ENCODE results near the gene RAB43. TPM values are rescaled to one million over a fixed set of nuclear protein-coding genes. Genes with fewer than 3 reads are reported as not detected.
A peak's percentile ranks its signal among the peaks of the same experiment; 100 is the strongest.

The RAB43 gene
- total RNA-seq, 4 donors from 2014 or later, result 4.8 to 13.2 (median 8.6) TPM

- Histone ChIP-seq H3K36me3 (peaks cover 0 to 3% (median 0%) of the 10 kb centered on the region in 3 donors), H3K27ac (peak overlapping the region; percentile 74 to 97 (median 86)), H3K9me3 (no peaks in the 10 kb centered on the region), H3K27me3 (no peaks in the 10 kb centered on the region), H3K4me1 (peaks cover 0 to 52% (median 22%) of the 10 kb centered on the region in 4 donors), H3K4me3 (peak overlapping the region; percentile 72 to 87 (median 80))
- peak; percentile 70 to 79 for DNase-seq (ENCODE audit: low spot score in 2 of 2)
- 1% methylated on average over 18 of the region's 18 CpGs for WGBS, 2 donors
- TF ChIP-seq POLR2A (IDR thresholded peaks at IDR 0.05), result peak; percentile 33 to 39
- TF ChIP-seq CTCF (IDR thresholded peaks at IDR 0.05), result peak; percentile 10 to 55 (median 23)
- peak in 1 of 2 donors; percentile 48 for TF ChIP-seq EP300 (IDR thresholded peaks at IDR 0.05)
Measured at GRCh38 chr3:129120254-129121004, 1.2 kb downstream of the RAB43 start.

GRCh38 chr3:129119365-129120100 lies 2.1 kb downstream of the RAB43 start:
- H3K36me3 ChIP-seq, result peaks cover 0 to 7% (median 0%) of the 10 kb centered on the region in 3 donors
- peaks cover 0 to 52% (median 22%) of the 10 kb centered on the region in 4 donors for H3K4me1 ChIP-seq
- WGBS, 2 donors, result 46 to 48% methylated on average over 13 of the region's 13 CpGs
- no peak for DNase-seq (ENCODE audit: low spot score in 2 of 2)
- TF ChIP-seq POLR2A (IDR thresholded peaks at IDR 0.05) (no peak), EP300 (IDR thresholded peaks at IDR 0.05) (no peak), CTCF (IDR thresholded peaks at IDR 0.05) (no peak)
- H3K4me3 ChIP-seq, result peak overlapping the region in 2 of 4 donors; percentile 80 to 87
- peak overlapping the region in 3 of 4 donors; percentile 74 to 87 (median 85) for H3K27ac ChIP-seq
- H3K27me3 ChIP-seq, result no peaks in the 10 kb centered on the region
- H3K9me3 ChIP-seq, result no peaks in the 10 kb centered on the region

GRCh38 chr3:129118745-129119144 lies 2.9 kb downstream of the RAB43 start:
- 67 to 84% methylated on average over 5 of the region's 5 CpGs for whole genome bisulfite sequencing, 2 donors
- Histone ChIP-seq H3K36me3 (peaks cover 0 to 13% (median 0%) of the 10 kb centered on the region in 3 donors), H3K4me3 (no peak overlapping the region), H3K4me1 (peaks cover 0 to 52% (median 22%) of the 10 kb centered on the region in 4 donors), H3K9me3 (no peaks in the 10 kb centered on the region), H3K27me3 (no peaks in the 10 kb centered on the region), H3K27ac (peak overlapping the region in 1 of 4 donors; percentile 87)
- no peak for DNase-seq (ENCODE audit: low spot score in 2 of 2)
- TF ChIP-seq EP300 (IDR thresholded peaks at IDR 0.05) (no peak), CTCF (IDR thresholded peaks at IDR 0.05) (no peak), POLR2A (IDR thresholded peaks at IDR 0.05) (no peak)

GRCh38 chr3:129117134-129117533 lies 4.5 kb downstream of the RAB43 start:
- DNase-seq (ENCODE audit: low spot score in 2 of 2), result no peak
- Histone ChIP-seq H3K4me3 (no peak overlapping the region), H3K27me3 (no peaks in the 10 kb centered on the region), H3K27ac (no peak overlapping the region), H3K9me3 (no peaks in the 10 kb centered on the region), H3K36me3 (peaks cover 0 to 17% (median 0%) of the 10 kb centered on the region in 3 donors), H3K4me1 (peaks cover 0 to 46% (median 20%) of the 10 kb centered on the region in 4 donors)
- TF ChIP-seq EP300 (IDR thresholded peaks at IDR 0.05), result no peak

GRCh38 chr3:129116482-129116946 lies 5.1 kb downstream of the RAB43 start:
- TF ChIP-seq CTCF (IDR thresholded peaks at IDR 0.05), result no peak
- TF ChIP-seq POLR2A (IDR thresholded peaks at IDR 0.05), result no peak
- no peak for TF ChIP-seq EP300 (IDR thresholded peaks at IDR 0.05)

More at GRCh38 chr3:129116482-129116946, 5.1 kb downstream of the RAB43 start:
- Histone ChIP-seq H3K9me3 (no peaks in the 10 kb centered on the region), H3K27me3 (no peaks in the 10 kb centered on the region), H3K36me3 (peaks cover 0 to 17% (median 0%) of the 10 kb centered on the region in 3 donors), H3K27ac (peak overlapping the region in 1 of 4 donors; percentile 23), H3K4me3 (no peak overlapping the region), H3K4me1 (peaks cover 0 to 43% (median 19%) of the 10 kb centered on the region in 4 donors)
- no peak for DNase-seq (ENCODE audit: low spot score in 2 of 2)
- 39 to 46% methylated on average over 5 of the region's 5 CpGs for WGBS, 2 donors
